ENCODE results near the gene SLC43A2. TPM values are rescaled to one million over a fixed set of nuclear protein-coding genes. Genes with fewer than 3 reads are reported as not detected.
A peak's percentile ranks its signal among the peaks of the same experiment; 100 is the strongest.

The SLC43A2 gene
- total RNA-seq, 1 experiment from 2014 or later: 12.9 TPM

- Mint-ChIP-seq H3K9me3 (peaks cover 0 to 4% of the 10 kb centered on the region in 2 experiments; a peak in 1 of 5 replicates), H3K27me3 (ENCODE audit: low read depth) (peaks cover 16% of the 10 kb centered on the region), H3K27ac (no peak overlapping the region; a peak in 1 of 7 replicates), H3K4me3 (peak overlapping the region; percentile 84 to 91; a peak in 2 of 5 replicates), H3K4me1 (peaks cover 29 to 33% of the 10 kb centered on the region in 2 experiments), H3K36me3 (ENCODE audit: insufficient read depth in 1 of 3, low read depth in 3 of 3) (peaks cover 0 to 20% (median 8%) of the 10 kb centered on the region in 3 experiments; a peak in 3 of 7 replicates)
- Histone ChIP-seq H3K27me3 (ENCODE audit: insufficient read depth, low read length) (no peaks in the 10 kb centered on the region), H3K9me3 (ENCODE audit: control insufficient read depth, low read depth, low read length) (no peaks in the 10 kb centered on the region), H4K8ac (replicated peaks; ENCODE audit: insufficient read length, low read depth, low read length) (no peak overlapping the region), H2AK5ac (ENCODE audit: insufficient read length, low read length) (no peak overlapping the region), H3K4me1 (ENCODE audit: insufficient read depth, low read length) (0 out of 2 replicates have a peak, but pooled peaks cover 7% of the 10 kb centered on the region), H3K23ac (ENCODE audit: insufficient read length, low read depth, low read length) (no peak overlapping the region), H3K56ac (ENCODE audit: insufficient read length, low read depth, low read length) (no peak overlapping the region), H3K23me2 (ENCODE audit: insufficient read length, low read depth, low read length, poor library complexity, severe bottlenecking) (peaks cover 8% of the 10 kb centered on the region), H2BK12ac (ENCODE audit: insufficient read length, low read depth, low read length) (no peak overlapping the region), H3K79me2 (ENCODE audit: insufficient read depth, low read length) (peaks cover 17% of the 10 kb centered on the region; the same call in 1 of the 2 replicates), H2AFZ (ENCODE audit: low read length) (no peak overlapping the region), H2BK15ac (ENCODE audit: low read depth, low read length) (no peak overlapping the region), H3K4ac (ENCODE audit: low read depth, low read length) (no peak overlapping the region), H2BK20ac (ENCODE audit: low read depth, low read length, poor library complexity, severe bottlenecking) (no peak overlapping the region), H4K91ac (ENCODE audit: insufficient read length, low read depth, low read length) (no peak overlapping the region), H4K20me1 (ENCODE audit: control insufficient read depth, insufficient read depth, insufficient read length) (no peaks in the 10 kb centered on the region), H3K18ac (ENCODE audit: insufficient read length, low read depth, low read length) (no peak overlapping the region), H3K79me1 (ENCODE audit: insufficient read depth, low read depth, low read length, poor library complexity, severe bottlenecking) (peaks cover 11% of the 10 kb centered on the region), H3K14ac (ENCODE audit: insufficient read depth, low read length) (no peak overlapping the region), H4K5ac (ENCODE audit: insufficient read length, low read depth, low read length) (no peak overlapping the region), H2BK5ac (ENCODE audit: insufficient read length, low read length) (no peak overlapping the region), H3K9ac (ENCODE audit: extremely low read depth, insufficient read length, low read length) (peak overlapping the region; percentile 7), H3T11ph (ENCODE audit: low read length) (no peak overlapping the region), H2BK120ac (ENCODE audit: low read depth, low read length, poor library complexity, severe bottlenecking) (no peak overlapping the region), H3K27ac (ENCODE audit: insufficient read length, low read depth, low read length) (no peak overlapping the region), H3K4me2 (ENCODE audit: insufficient read depth, insufficient read length, low read length) (peak overlapping the region; percentile 94)
- DNase-seq: no peak
- no peak for TF ChIP-seq CTCF (conservative IDR thresholded peaks at IDR 0.05)
- WGBS (ENCODE audit: extremely low coverage, insufficient read length, low lambda C conversion rate): no CpG with 5 or more reads among the region's 22 CpGs
Measured at GRCh38 chr17:1560101-1560857, 68.4 kb downstream of the SLC43A2 start.

Measured in H9 (cell line).